ENCODE results near the gene TMEM270.
A peak's percentile ranks its signal among the peaks of the same experiment; 100 is the strongest.
"Not testable (repeated sequence)": the region's sequence is repeated elsewhere in the genome, so short reads cannot be mapped to it uniquely, and the experiment has no call there.

Gene TMEM270

DNA sequence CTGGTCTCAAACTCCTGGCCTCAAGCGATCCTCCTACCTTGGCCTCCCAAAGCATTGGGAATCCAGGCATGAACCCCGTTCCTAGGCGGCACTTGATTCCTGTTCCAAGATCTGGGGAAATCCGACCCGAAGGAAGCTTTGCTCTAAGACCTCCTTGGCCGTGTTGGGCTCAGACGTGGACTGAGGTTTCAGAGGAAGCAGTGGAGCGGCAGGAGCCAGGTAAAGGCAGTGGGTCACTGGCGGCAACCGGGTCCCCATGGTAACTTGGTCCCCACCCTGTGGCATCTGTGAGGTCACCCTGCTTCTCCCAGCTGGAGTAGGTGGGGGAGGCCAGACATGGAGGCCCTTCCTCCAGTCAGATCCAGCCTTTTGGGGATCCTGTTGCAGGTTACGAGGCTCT, at the start of gene TMEM270:
Gene TMEM270 (plus strand): TSS at position 301 of the 400 bp plus-strand sequence. CDS start 36 bp downstream, at position 337.
- no peak for DNase-seq

DNA sequence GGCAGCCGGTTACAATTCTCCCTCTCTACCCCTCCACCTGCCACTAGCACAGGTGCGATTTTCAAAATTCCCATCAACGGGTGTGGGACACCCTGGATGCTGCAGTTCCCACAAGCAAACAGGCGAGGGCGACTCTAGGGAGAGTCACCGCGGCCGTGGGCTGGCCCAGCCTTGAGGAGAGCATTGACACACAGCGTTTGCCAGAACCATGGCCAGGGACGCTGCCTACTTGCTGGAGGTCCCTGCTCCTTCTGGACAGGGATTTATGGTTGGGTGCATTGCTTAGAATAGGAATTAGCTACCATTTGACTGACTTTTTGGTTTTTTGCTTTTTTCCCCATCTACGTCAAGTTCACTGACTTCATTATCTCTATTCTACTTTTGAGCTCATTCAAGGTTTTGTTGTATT, 49.2 kb upstream of the TMEM270 start:
- DNase-seq = peak; percentile 74

DNA sequence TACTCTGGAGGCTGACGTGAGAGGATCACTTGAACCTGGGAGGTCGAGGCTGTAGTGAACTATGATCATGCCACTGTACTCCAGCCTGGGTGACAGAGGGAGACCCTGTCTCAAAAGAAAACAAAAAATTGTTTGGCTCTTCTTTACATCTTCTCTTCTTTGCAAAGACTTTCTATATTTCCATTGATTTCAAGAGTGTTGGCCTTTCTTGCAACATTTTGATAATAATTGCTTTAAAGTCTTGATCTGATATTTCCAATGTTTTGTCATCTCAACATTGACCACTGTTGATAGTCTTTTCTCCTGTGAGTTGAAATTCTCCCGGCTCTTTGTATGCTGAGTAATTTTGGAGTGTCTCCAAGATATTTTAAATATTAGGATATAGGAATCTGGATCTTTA, 48.0 kb upstream of the TMEM270 start:
- DNase-seq = no peak

DNA sequence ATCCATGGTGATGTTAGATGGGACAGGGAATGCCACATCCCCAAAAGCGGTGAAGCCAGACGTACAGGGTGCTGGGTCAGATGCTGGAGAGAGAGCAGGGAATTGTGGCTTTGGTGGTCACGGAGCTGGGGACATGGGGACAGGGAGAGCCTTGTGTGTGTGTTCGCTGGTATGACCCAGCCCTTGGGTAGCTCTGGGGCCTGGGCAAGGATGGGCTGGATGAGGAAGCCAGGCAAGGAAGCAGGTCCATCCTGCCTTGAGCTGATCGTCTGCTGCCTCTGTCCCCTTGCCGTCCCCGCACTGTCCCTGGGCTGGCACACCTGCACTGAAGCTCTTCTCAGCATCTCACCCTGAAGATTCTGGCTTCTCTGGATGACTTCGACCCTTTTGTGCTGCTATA, 45.5 kb upstream of the TMEM270 start:
- no peak for DNase-seq

DNA sequence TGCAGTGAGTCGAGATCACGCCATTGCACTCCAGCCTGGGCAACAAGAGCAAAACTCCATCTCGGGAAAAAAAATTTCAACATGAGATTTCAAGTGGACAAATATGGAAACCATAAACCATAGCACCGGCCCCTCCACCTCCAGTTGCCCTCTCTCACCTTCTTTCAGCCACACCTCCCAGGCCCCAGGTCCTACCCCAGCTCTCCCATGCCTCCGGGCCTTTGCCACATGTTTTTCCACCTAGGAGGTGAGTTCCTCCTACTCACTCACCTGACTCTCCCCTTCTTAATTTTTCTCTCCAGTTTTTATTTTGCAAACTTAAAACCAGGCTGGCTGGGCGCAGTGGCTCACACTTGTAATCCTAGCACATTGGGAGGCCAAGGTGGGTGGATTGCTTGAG, 43.8 kb upstream of the TMEM270 start:
- DNase-seq = no peak

DNA sequence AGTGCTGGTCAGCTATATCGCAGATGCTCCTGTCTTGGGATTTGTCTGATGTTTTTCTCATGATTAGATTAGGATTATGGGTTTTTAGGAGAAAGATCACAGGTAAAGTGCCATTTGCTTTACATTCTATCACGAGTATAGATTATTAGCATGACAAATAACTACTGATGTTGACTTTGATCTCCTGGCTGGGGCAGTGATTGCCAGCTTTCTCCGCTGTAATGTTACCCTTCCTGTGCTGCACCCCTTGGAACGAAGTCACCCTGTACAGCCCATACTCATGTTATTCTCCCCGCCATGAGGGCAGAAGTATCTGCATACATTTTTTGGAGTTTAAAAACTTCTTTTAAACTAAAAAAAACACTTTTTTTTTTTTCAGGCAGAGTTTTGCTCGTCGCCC, 40.9 kb upstream of the TMEM270 start:
- no peak for DNase-seq

GRCh38 chr7:73821597-73822285, 39.2 kb upstream of the TMEM270 start:
- DNase-seq = not testable (repeated sequence)

GRCh38 chr7:73822319-73823173, 38.4 kb upstream of the TMEM270 start:
- no peak for DNase-seq

- DNase-seq = no peak
These were observed 37.7 kb upstream of the TMEM270 start for GRCh38 chr7:73823257-73823656.

DNA sequence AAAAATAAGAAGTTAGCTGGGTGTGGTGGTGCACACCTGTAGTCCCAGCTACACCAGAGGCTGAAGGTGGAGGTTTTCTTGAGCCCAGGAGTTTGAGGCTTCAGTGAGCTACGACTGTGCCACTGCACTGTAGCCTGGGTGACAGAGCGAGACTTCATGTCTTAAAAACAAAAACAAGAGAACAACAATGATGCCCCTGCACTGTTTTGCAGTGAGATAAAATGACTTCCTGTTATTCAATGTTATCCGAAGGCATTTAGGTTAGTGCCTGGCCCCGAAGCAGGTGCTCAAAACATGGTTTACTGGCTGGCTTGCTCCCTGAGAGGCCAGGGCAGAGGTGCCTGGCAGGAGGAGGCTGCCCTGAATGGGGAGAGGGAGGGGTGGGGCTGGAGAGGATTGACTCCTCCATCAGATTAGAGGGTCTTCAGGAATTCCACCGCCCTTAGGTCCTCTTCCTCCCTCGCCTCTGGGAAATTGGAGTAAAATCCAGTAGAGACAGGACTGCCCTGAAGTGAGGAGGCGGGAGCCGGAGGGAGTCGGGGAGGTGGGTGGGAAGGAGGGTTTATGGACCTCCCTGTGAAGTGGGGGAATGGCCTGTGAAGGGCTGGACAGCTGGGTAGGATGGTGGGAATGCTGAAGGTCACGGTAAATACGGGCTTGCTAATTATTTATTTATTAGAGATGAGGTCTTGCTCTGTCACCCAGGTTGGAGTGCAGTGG, 36.9 kb upstream of the TMEM270 start:
- DNase-seq = no peak

DNA sequence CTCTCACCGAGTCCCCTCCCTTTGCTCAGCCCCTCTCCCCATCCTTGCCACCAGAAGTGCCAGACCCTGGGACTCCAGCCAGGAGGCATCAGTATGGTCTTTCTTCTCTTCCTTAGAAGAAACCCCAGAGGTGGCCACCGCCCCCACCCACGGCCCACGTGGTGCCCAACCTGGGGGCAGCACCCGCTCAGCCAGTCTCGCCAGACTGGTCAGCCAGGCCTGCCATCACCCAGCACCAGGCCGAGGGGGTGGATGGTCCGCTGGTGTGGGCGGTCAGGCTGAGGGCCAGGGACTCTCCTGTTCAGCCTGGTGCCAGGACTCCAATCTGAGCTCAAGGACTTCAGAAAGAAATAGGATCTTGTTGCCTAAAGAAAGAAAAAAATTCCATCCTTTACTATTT, 36.0 kb upstream of the TMEM270 start:
- DNase-seq = no peak

DNA sequence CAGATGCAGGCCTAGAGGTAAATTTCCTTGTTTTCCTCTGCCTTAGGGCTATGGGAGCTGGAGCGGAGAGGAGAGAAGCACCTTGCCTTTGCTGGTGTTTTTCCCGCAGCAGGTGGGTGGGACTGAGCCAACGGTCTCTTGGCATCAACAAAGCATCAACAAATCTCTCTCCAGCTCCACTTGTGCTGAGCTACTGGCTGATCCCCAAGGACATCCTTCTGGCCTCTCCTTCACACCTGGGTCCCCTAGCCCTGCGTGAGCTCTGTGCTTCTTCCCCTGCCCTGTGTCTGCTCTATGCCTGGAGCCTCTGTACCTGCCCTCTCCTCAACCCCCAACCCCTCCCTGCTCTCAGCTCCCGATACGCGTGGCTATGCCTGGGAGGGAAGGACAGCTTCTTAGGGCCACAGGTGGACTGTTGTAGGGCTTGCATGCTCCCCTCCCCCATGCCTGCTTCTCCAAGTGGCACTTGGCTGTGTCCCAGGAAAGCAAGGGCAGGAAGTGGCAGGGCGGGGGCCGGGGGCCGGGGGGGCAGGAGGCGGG, 33.3 kb upstream of the TMEM270 start:
- DNase-seq = no peak

GRCh38 chr7:73828107-73828803, 32.7 kb upstream of the TMEM270 start:
- DNase-seq = peak; percentile 28

GRCh38 chr7:73828972-73829371, 32.0 kb upstream of the TMEM270 start:
- DNase-seq = no peak

GRCh38 chr7:73829505-73829904, 31.5 kb upstream of the TMEM270 start:
- DNase-seq = no peak

GRCh38 chr7:73829921-73830680, 30.9 kb upstream of the TMEM270 start:
- DNase-seq = no peak

- no peak for DNase-seq
These were observed 30.0 kb upstream of the TMEM270 start, which contains the start of gene CLDN4 for GRCh38 chr7:73830681-73831583. CLDN4 (plus strand) TSS chr7:73830996; CDS start chr7:73831202, 206 bp downstream.

GRCh38 chr7:73831584-73831833, 29.4 kb upstream of the TMEM270 start:
- DNase-seq = no peak

DNA sequence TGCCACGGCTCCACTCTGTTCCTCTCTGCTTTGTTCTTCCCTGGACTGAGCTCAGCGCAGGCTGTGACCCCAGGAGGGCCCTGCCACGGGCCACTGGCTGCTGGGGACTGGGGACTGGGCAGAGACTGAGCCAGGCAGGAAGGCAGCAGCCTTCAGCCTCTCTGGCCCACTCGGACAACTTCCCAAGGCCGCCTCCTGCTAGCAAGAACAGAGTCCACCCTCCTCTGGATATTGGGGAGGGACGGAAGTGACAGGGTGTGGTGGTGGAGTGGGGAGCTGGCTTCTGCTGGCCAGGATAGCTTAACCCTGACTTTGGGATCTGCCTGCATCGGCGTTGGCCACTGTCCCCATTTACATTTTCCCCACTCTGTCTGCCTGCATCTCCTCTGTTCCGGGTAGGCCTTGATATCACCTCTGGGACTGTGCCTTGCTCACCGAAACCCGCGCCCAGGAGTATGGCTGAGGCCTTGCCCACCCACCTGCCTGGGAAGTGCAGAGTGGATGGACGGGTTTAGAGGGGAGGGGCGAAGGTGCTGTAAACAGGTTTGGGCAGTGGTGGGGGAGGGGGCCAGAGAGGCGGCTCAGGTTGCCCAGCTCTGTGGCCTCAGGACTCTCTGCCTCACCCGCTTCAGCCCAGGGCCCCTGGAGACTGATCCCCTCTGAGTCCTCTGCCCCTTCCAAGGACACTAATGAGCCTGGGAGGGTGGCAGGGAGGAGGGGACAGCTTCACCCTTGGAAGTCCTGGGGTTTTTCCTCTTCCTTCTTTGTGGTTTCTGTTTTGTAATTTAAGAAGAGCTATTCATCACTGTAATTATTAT, 28.9 kb upstream of the TMEM270 start:
- no peak for DNase-seq

DNA sequence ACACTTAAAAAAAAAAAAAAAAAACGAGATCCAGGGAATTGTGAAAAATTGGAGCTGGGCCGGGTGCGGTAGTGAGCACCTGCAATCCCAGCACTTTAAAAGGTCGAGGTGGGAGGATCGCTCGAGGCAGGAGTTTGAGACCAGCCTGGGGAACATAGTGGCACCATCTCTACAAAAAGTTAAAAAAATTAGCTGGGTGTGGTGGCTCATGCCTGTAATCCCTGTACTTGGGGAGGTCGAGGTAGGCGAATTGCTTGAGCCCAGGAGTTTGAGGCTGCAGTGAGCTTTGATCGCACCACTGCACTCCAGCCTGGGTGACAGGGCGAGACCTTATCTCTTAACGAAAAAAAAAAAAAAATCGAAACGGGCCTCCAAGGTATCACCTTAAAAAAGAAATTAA, 28.2 kb upstream of the TMEM270 start:
- no peak for DNase-seq

Measured in activated CD4-positive, alpha-beta T cell treated with anti-CD3 and anti-CD28 coated beads for 48 hours (primary cell).